ENCODE measurements around the gene NTM. TPM values are rescaled to one million over a fixed set of nuclear protein-coding genes. Genes with fewer than 3 reads are reported as not detected.

NTM gene
- polyA plus RNA-seq, 1 donor from 2014 or later, result 39.4 TPM

- no peaks in the 10 kb centered on the region for H4K20me1 ChIP-seq (ENCODE audit: insufficient read depth)
- no peaks in the 10 kb centered on the region for H3K9me3 ChIP-seq (ENCODE audit: low read length)
- no peak overlapping the region for H3K27ac ChIP-seq (ENCODE audit: low read length)
- H3F3A ChIP-seq (ENCODE audit: insufficient read depth, low read length, poor library complexity, severe bottlenecking), result no peaks in the 10 kb centered on the region
- H3K27me3 ChIP-seq (ENCODE audit: insufficient read depth, low read depth, low read length), result no peaks in the 10 kb centered on the region
- no peaks in the 10 kb centered on the region for H3K36me3 ChIP-seq (ENCODE audit: insufficient read depth, low read length)
- H3K4me3 ChIP-seq (ENCODE audit: low read length), result no peak overlapping the region
- TF ChIP-seq EZH2 (IDR thresholded peaks at IDR 0.05; ENCODE audit: borderline replicate concordance, insufficient read depth, low read length, poor library complexity, severe bottlenecking) (no peak), CTCF (IDR thresholded peaks at IDR 0.05; ENCODE audit: poor library complexity, severe bottlenecking) (no peak), POLR2AphosphoS5 (IDR thresholded peaks at IDR 0.05) (no peak), EP300 (conservative IDR thresholded peaks at IDR 0.05; ENCODE audit: poor library complexity, severe bottlenecking) (no peak), RAD21 (conservative IDR thresholded peaks at IDR 0.05) (no peak), SMC3 (conservative IDR thresholded peaks at IDR 0.05; ENCODE audit: poor library complexity) (no peak), REST (IDR thresholded peaks at IDR 0.05; ENCODE audit: borderline replicate concordance) (no peak), TAF1 (IDR thresholded peaks at IDR 0.05; ENCODE audit: low read depth) (no peak), MXI1 (conservative IDR thresholded peaks at IDR 0.05; ENCODE audit: poor library complexity, severe bottlenecking) (no peak)
- H2AFZ ChIP-seq (ENCODE audit: low read depth, low read length), result no peak overlapping the region
- H3K9ac ChIP-seq (ENCODE audit: low read length), result no peak overlapping the region
- no peaks in the 10 kb centered on the region for H3K79me2 ChIP-seq (replicated peaks; ENCODE audit: insufficient read depth, low read length)
- no peaks in the 10 kb centered on the region for H3K9me2 ChIP-seq (ENCODE audit: insufficient read depth, low read length)
- H3K4me2 ChIP-seq (ENCODE audit: low read length), result no peak overlapping the region
Observed at GRCh38 chr11:131518305-131518838, 148.0 kb downstream of the NTM start.

DNA sequence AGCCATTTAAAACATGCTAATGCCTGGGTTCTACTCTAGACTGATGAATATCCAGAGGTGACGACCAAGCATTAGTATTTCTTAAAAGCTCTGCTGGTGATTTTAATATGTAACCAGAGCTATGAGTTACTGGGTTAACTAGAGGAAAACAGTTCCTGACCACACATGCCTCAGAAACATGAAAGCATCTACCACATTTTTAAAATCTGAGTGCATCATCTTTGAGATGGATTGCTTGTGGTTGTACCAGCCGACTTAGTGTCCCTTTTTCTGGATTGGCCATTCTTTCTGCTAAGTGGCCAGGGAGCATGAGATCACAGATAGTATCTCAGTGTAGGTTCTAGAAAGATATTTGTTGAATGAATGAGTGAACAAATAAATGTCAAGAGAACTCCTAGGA is 152.4 kb downstream of the NTM start:
- H3F3A ChIP-seq (ENCODE audit: insufficient read depth, low read length, poor library complexity, severe bottlenecking), result no peaks in the 10 kb centered on the region
- H3K9me2 ChIP-seq (ENCODE audit: insufficient read depth, low read length), result no peaks in the 10 kb centered on the region
- no peak overlapping the region for H3K4me2 ChIP-seq (ENCODE audit: low read length)
- H3K4me3 ChIP-seq (ENCODE audit: low read length), result no peak overlapping the region
- H3K9me3 ChIP-seq (ENCODE audit: low read length), result no peaks in the 10 kb centered on the region
- H3K27me3 ChIP-seq (ENCODE audit: insufficient read depth, low read depth, low read length), result no peaks in the 10 kb centered on the region
- H3K9ac ChIP-seq (ENCODE audit: low read length), result no peak overlapping the region
- no peaks in the 10 kb centered on the region for H3K36me3 ChIP-seq (ENCODE audit: insufficient read depth, low read length)
- no peak overlapping the region for H3K27ac ChIP-seq (ENCODE audit: low read length)
- H4K20me1 ChIP-seq (ENCODE audit: insufficient read depth), result no peaks in the 10 kb centered on the region
- H2AFZ ChIP-seq (ENCODE audit: low read depth, low read length), result no peak overlapping the region
- TF ChIP-seq CTCF (IDR thresholded peaks at IDR 0.05; ENCODE audit: poor library complexity, severe bottlenecking), result no peak
- TF ChIP-seq MXI1 (conservative IDR thresholded peaks at IDR 0.05; ENCODE audit: poor library complexity, severe bottlenecking), result no peak
- TF ChIP-seq POLR2AphosphoS5 (IDR thresholded peaks at IDR 0.05), result no peak
- no peak for TF ChIP-seq TAF1 (IDR thresholded peaks at IDR 0.05; ENCODE audit: low read depth)
- no peak for TF ChIP-seq EP300 (conservative IDR thresholded peaks at IDR 0.05; ENCODE audit: poor library complexity, severe bottlenecking)
- no peak for TF ChIP-seq REST (IDR thresholded peaks at IDR 0.05; ENCODE audit: borderline replicate concordance)
- no peak for TF ChIP-seq EZH2 (IDR thresholded peaks at IDR 0.05; ENCODE audit: borderline replicate concordance, insufficient read depth, low read length, poor library complexity, severe bottlenecking)
- no peak for TF ChIP-seq SMC3 (conservative IDR thresholded peaks at IDR 0.05; ENCODE audit: poor library complexity)
- TF ChIP-seq RAD21 (conservative IDR thresholded peaks at IDR 0.05), result no peak
- H3K79me2 ChIP-seq (replicated peaks; ENCODE audit: insufficient read depth, low read length), result no peaks in the 10 kb centered on the region

All from neural cell (in vitro differentiated cells).